GM15510 (cell line): ENCODE measurements around the gene MBTPS1.

Experiments used
- POLR2A ChIP-seq: IDR thresholded peaks from 3 replicates; pipeline ENCODE4 v1.6.1; 2011; ENCODE audit warnings: borderline replicate concordance; ENCODE audit not compliant: insufficient read length; ENCODE audit errors: extremely low read depth

MBTPS1 gene

DNA sequence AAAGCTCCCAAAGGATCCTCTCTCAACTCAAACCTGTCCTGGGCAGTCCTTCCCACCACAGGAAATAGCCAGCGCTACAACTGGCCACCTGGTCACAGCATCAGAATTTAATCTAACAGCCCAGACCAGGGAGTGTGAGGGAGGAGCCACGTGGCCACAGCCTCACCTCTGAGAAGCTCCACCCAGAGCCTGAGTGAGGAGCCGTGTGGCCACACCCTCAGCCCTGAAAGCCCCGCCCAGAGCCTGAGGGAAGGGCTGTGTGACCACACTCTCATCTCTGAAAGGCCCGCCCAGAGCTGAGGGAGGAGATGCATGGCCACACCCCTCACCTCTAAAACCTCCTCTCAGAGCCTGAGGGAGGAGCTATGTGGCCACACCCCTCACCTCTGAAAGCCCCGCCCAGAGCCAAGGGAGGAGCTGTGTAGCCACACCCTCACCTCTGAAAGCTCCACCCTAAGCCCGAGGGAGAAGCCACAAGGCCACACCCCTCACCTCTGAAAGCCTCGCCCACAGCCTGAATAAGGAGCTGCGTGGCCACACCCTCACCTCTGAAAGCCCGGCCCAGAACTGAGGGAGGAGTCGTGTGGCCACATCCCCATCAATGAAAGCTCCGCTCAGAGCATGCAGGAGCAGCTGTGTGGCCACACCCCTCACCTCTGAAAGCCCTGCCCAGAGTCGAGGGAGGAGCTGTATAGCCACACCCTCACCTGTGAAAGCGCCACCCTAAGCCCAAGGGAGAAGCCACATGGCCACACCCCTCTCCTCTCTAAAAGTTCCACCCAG is 102.8 kb downstream of the MBTPS1 start:
- TF ChIP-seq POLR2A = no peak

DNA sequence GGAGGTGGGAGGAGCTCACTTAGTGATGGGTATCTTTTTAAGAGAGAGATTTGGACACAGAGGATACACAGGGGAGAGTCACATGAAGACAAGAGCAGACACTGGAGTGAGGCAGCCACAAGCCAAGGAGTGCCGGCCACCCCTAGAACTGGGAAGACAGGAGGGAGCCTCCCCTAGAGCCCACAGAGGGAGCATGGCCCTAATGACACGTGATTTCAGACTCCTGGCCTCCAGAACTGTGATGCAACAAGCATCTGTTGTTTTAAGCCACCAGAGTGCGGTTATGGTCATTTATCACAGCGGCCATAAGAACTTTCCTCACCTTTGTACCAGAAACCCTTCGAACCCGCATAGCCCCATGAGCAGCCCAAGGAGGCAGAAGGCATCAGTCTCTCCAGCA is 107.5 kb downstream of the MBTPS1 start:
- TF ChIP-seq POLR2A = no peak

DNA sequence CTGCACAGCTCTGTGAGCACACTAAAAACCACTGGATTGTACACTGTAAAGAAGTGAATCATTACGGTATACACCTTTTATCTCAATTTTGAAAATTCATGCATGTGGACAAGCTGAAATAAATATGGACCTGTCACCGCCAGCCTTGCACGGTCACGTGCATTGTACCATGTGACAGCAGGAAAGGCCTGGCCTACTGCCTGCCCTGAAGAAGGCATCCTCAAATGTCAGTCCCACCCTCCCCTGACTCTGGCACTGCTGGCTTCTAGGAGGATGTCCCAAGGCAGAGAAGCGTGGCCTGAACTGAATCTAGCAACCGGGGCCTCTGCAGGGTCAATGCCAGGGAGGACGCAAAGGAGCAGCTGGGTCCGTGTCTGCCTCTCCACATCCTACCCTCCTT is 108.8 kb downstream of the MBTPS1 start:
- no peak for TF ChIP-seq POLR2A

DNA sequence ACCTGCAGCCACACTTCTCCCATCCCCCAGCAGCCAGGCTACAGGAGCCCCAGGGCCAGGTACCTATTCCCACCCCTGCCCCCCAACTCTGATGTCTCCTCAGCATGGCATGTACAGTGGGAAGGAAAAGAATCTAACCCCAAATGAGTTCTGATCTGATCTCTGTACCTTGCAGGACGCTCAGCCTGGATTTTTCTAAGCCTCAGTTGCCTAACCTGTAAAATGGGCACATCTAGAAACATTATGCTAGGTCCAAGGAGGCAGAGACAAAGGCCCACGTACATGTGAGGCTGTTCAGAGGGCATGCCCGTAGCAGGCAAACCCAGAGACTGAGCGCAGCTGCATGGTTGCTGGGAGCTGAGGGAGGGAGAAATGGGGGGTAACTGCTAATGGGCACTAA is 109.2 kb downstream of the MBTPS1 start:
- no peak for TF ChIP-seq POLR2A

DNA sequence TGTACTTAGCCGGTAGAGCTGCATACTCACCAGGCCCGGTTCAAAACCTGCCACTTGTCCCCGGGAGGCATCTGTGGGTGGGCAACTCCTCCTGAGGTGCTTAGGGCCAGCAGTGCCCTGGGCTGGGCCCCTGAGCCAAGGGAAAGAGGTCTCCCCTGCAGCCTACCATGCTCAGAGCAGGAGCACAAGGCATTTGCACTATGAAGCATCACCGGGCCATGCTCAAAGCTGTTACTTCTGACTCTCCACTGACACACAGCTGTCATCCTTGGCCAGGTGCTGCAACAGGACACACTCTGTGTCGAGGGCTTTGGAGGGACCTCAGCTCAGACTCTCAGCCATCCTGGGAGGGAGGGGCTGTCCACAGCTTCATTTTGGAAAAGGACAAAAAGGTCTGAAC is 111.4 kb downstream of the MBTPS1 start:
- no peak for TF ChIP-seq POLR2A

DNA sequence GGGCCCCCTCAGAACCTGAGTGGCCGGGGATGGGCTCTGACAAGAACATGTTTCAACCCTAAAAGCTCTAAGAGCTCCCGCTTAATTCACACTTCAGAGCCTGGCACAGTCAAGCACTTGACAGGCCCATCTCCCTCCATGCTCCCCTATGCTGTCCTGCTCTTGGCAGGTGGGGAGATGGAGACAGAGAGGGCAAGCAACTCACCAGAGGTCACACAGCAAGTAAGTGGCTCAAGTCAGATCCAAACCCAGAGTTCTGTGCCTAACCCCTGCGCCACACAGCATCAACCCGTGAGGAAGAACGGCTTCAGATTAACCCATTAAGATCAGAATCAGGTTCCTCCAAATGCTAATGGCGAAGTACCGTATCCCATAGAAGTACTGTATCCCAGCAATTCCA is 112.3 kb downstream of the MBTPS1 start:
- TF ChIP-seq POLR2A = no peak
